ENCODE measurements around the gene SLAMF9.
A peak's percentile ranks its signal among the peaks of the same experiment; 100 is the strongest.
"Not testable (repeated sequence)": the region's sequence is repeated elsewhere in the genome, so short reads cannot be mapped to it uniquely, and the experiment has no call there.

SLAMF9 gene

GRCh38 chr1:159908031-159908940, 45.8 kb downstream of the SLAMF9 start:
- DNase-seq = peak; percentile 59 to 61
- TF ChIP-seq POLR2A (IDR thresholded peaks at IDR 0.05; ENCODE audit: low read length) = no peak
- no peak for TF ChIP-seq GATA1 (IDR thresholded peaks at IDR 0.05; ENCODE audit: low read depth, low read length)

- DNase-seq = no peak
Measured at GRCh38 chr1:159906960-159907359, 47.1 kb downstream of the SLAMF9 start.

GRCh38 chr1:159904036-159904435, 50.0 kb downstream of the SLAMF9 start:
- not testable (repeated sequence) for DNase-seq

More at GRCh38 chr1:159906960-159907359, 47.1 kb downstream of the SLAMF9 start:
- TF ChIP-seq POLR2A (IDR thresholded peaks at IDR 0.05; ENCODE audit: low read length) = no peak
- TF ChIP-seq GATA1 (IDR thresholded peaks at IDR 0.05; ENCODE audit: low read depth, low read length) = no peak

- TF ChIP-seq POLR2A (IDR thresholded peaks at IDR 0.05; ENCODE audit: low read length) (no peak), GATA1 (IDR thresholded peaks at IDR 0.05; ENCODE audit: low read depth, low read length) (no peak)
Measured at GRCh38 chr1:159902541-159902940, 51.5 kb downstream of the SLAMF9 start.

More at GRCh38 chr1:159902541-159902940, 51.5 kb downstream of the SLAMF9 start:
- DNase-seq = no peak
